Measurements from ENCODE around the gene SLC12A8.

The SLC12A8 gene

DNA sequence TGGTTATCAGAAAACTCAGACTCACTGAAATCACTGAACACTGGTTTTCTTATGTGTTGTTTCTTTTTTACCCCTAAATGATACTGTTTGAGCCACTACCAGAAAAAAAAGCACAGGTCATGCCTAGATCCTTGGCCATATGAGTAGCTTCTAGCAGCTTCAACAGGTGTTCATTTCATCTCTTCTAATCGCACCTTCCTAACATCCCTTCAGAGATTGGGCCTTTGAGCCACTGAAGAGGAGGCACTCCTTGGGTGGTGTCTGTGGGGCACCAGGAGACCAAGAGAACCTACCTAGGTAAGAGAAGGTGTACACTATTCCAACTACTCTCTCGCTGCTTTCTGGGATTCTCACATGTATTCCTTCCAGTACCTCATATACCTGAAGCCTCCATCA is 159.2 kb downstream of the SLC12A8 start:
- TF ChIP-seq, protein P1, sequence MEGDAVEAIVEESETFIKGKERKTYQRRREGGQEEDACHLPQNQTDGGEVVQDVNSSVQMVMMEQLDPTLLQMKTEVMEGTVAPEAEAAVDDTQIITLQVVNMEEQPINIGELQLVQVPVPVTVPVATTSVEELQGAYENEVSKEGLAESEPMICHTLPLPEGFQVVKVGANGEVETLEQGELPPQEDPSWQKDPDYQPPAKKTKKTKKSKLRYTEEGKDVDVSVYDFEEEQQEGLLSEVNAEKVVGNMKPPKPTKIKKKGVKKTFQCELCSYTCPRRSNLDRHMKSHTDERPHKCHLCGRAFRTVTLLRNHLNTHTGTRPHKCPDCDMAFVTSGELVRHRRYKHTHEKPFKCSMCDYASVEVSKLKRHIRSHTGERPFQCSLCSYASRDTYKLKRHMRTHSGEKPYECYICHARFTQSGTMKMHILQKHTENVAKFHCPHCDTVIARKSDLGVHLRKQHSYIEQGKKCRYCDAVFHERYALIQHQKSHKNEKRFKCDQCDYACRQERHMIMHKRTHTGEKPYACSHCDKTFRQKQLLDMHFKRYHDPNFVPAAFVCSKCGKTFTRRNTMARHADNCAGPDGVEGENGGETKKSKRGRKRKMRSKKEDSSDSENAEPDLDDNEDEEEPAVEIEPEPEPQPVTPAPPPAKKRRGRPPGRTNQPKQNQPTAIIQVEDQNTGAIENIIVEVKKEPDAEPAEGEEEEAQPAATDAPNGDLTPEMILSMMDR (conservative IDR thresholded peaks at IDR 0.05) = no peak
- no peak for TF ChIP-seq ZFX (IDR thresholded peaks at IDR 0.05)
- H3K27ac ChIP-seq = no peak overlapping the region

GRCh38 chr3:125052624-125053303 is 159.8 kb downstream of the SLC12A8 start:
- H3K27ac ChIP-seq = no peak overlapping the region
- no peak for TF ChIP-seq ZFX (IDR thresholded peaks at IDR 0.05)
- TF ChIP-seq, protein P1 (conservative IDR thresholded peaks at IDR 0.05) = no peak

- H3K27ac ChIP-seq = no peak overlapping the region
- TF ChIP-seq, protein P1 (conservative IDR thresholded peaks at IDR 0.05) = no peak
- no peak for TF ChIP-seq ZFX (IDR thresholded peaks at IDR 0.05)
These were observed 160.6 kb downstream of the SLC12A8 start for GRCh38 chr3:125051715-125052581.

- H3K27ac ChIP-seq = no peak overlapping the region
- TF ChIP-seq, protein P1 (conservative IDR thresholded peaks at IDR 0.05) = no peak
- TF ChIP-seq ZFX (IDR thresholded peaks at IDR 0.05) = no peak
These were observed 161.3 kb downstream of the SLC12A8 start for GRCh38 chr3:125051205-125051604.

GRCh38 chr3:125050488-125051090 is 162.0 kb downstream of the SLC12A8 start:
- TF ChIP-seq, protein P1 (conservative IDR thresholded peaks at IDR 0.05) = no peak
- TF ChIP-seq ZFX (IDR thresholded peaks at IDR 0.05) = no peak
- H3K27ac ChIP-seq = no peak overlapping the region

DNA sequence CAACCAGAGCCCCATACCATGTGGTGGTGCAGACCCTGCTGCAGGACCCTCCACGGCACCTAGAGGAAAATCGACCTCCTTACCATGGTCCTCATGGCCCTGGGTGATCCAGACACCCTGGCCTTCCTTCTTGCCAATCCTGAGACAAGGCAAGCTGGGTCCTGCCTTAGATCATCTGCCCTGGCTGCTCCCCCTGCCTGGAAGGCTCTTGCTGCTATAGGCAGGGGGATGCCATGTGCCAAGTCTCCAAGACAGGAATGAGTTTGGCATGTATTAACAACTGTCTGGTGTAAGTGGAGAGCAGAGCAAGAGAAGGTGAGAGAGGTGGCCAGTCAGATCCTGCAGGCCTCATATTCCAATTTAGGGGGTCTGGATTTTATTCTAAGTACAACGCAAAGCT is 164.3 kb downstream of the SLC12A8 start:
- no peak overlapping the region for H3K27ac ChIP-seq
- TF ChIP-seq ZFX (IDR thresholded peaks at IDR 0.05) = no peak
- TF ChIP-seq, protein P1 (conservative IDR thresholded peaks at IDR 0.05) = no peak

GRCh38 chr3:125045965-125046364 is 166.6 kb downstream of the SLC12A8 start:
- TF ChIP-seq, protein P1 (conservative IDR thresholded peaks at IDR 0.05) = no peak
- no peak for TF ChIP-seq ZFX (IDR thresholded peaks at IDR 0.05)
- no peak overlapping the region for H3K27ac ChIP-seq

Measured in C4-2B (cell line).